Lower leg skin (tissue), 3 donors: ENCODE results near the gene DLG3.

Experiments
- CTCF ChIP-seq, 3 donors: fragments of 450-650 bp; IDR thresholded peaks; one replicate each; pipeline ENCODE4 v1.5.1; 2016; ENCODE audit warnings: antibody characterized with exemption in 3 of 3, mild to moderate bottlenecking in 3 of 3, moderate library complexity in 2 of 3
- POLR2A ChIP-seq, 2 donors: fragments of 450-650 bp; IDR thresholded peaks; one replicate each; pipeline ENCODE4 v1.6.1; 2016 to 2017; ENCODE audit warnings: antibody characterized with exemption in 2 of 2, mild to moderate bottlenecking in 1 of 2, moderate library complexity in 1 of 2

GRCh38 chrX:70482300-70482699, 37.7 kb downstream of the DLG3 start:
- no peak for TF ChIP-seq POLR2A (IDR thresholded peaks at IDR 0.05)
- TF ChIP-seq CTCF (IDR thresholded peaks at IDR 0.05) = no peak
